DMS53 (cell line): ENCODE measurements around the gene MAF.

Experiments
- DNase-seq: peaks from one replicate; lab custom pipeline; 2025; lab: John Stamatoyannopoulos, UW

Gene MAF

DNA sequence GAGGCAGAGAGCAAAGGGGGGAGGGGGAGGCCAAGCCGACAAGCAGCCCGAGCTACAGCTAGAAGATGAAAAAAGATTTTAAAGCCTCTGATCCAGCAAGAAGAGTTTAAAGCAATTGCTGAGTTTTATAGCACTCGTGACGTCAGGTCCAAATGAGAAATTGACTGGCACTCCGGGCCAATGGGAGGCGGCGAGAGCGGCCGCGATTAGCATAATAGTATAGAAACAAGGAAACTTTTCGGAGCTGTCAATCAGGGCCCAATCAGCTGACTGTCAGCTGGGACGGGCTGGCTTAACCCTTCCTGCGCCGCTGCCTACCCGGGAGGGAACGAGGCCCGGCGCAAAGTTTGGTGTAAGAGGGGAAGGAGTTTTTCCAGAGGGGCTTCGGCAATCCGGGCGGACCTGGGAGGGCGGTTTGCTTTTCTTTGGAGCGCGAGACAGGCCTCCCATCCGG lies at the start of gene MAF:
MAF (minus strand) TSS at position 100 of the 454 bp plus-strand sequence. CDS start 835 bp downstream, outside the sequence.
- DNase-seq: peak; percentile 85

DNA sequence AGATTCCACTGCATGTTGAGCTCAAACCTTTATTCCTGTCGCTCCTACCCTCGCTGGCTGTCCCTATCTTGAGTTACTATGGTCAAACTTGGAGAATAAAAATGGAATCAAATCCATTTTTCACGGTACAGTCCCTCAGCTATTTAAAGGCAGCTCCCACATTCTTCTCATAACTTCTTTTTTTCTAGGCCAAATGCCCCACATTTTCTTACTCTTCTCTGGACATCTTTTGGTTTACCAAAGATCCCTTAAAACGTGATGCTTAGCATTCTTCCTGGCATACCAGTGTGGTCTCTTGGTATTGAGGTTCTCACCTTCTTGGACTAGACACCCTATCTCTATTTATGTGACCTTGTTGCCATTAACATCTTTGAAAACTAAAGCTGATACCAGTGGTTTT lies 48.3 kb upstream of the MAF start:
- DNase-seq: no peak

DNA sequence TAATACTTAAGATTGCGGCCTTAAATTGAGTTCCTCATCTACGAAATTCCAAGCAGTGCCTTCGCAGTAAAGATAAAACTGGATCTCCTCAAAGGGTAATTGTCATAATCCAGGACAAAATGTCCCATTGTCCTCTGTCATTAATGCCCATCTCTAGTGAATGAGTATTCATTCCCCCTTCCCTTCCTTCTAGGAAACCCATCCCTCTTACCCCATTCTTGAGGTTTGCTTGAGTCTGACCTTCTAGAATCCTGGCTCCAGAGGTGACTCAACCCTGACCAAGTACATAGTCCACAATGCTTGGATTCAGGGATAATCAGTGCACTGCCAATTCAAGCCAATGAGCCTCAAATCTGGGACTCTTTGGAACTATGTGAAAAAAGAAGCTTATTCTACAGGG lies 47.0 kb upstream of the MAF start:
- DNase-seq: no peak

DNA sequence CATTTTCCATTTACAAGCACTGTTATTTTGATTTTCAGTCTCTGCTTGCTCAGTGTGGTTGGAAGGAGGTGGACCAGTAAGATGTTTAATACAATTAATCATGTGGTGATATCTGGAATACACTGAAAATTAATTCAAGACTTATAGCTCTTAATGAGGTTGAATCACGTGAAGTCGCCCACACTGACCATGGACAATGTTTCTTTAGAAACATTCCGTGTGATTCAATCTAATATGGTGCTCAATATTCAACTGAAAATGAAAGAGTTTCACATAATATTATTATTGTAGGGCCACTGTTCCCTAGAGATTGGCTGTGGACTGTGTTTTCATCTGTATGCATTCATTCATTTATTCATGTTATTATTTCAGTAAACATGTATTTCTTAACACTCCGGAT lies 45.2 kb upstream of the MAF start:
- no peak for DNase-seq

DNA sequence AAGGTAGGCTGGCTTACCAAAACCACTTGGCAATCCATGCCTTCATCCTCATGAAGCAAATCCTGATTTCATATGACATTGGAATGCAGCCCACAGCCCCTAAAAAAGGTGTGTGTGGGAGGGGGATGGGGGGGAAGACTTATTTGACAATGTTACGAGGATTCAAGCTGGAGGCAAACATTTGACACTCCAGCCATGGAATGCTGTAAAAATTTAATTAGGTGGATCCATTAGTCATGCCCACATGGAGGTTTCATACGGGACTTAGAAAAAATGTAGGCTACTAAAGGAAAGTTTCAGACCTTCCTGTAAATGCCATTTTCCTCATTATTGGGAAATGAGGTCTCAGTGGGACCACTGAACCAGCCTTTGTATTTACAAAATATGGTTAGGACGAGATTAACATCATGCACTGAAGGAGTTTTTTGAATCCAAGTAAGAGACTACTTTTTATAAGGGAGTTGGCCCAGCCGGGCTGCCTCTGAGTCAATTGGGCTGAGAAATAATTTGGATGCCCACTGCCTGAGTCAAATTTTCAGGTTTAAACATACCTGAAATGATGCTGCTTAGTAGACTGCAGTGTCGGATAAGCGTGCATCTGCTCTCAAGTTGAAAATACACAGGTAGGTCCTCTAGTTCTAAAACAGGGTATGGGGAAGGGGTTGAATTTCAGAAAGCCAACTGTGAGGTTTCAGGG lies 44.6 kb upstream of the MAF start:
- DNase-seq: no peak

DNA sequence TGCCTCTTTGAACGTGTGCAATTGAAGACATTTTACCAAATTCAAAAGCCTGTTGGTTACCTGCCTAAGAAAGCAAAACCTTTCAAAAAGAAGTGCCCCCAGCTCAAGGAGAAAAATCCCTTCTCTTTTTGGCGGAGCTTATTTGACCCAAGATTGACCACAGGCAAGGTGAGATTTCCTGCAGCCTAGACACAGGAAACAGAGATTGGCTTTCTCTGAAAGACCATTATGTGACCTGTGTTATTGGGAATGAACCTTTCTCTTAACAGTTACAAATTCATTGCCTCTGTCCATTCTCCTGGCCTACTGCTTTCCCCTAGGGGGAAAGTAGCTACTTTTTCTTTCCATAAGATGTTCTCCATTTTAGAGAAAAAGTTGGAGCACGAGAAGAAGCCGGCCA lies 42.1 kb upstream of the MAF start:
- no peak for DNase-seq

DNA sequence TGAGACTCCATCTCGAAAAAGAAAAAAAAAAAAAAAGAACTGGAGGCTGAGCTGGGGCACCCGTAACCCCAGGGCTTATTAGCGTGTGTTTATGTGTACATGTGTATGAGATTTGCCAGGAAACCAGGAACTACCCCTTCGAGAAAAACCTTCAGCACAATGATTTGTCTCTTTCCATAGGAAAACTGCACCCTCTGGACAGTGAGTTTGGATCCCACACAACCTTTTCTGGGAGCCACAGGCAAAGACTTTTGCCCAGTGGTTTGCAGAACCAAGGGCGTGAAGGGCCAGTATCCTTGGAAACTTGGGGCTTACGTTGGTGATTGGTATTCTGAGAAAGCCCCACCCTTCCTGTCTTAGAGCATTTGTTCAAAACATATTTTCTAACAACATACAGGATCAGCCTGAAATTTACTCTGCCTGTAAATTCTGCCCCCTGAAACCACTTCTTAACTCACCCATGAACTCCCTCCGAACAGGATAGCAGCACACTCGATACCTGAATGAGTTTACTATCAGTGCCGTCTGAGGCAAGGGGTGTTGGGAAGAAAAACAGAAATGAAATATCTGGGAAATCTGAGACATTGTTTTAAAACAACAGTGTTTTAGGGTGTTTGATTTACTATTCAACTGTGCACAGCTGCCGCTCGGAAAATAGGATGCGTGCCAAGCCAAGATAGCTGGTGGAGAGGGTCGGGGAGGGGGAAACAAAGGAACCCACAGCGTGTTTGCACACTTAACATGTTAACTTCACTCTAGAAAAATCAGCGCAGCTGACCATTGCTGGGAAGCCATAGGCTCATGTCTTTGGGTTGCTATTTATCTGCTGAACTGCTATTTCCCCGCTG lies 40.2 kb upstream of the MAF start:
- no peak for DNase-seq

DNA sequence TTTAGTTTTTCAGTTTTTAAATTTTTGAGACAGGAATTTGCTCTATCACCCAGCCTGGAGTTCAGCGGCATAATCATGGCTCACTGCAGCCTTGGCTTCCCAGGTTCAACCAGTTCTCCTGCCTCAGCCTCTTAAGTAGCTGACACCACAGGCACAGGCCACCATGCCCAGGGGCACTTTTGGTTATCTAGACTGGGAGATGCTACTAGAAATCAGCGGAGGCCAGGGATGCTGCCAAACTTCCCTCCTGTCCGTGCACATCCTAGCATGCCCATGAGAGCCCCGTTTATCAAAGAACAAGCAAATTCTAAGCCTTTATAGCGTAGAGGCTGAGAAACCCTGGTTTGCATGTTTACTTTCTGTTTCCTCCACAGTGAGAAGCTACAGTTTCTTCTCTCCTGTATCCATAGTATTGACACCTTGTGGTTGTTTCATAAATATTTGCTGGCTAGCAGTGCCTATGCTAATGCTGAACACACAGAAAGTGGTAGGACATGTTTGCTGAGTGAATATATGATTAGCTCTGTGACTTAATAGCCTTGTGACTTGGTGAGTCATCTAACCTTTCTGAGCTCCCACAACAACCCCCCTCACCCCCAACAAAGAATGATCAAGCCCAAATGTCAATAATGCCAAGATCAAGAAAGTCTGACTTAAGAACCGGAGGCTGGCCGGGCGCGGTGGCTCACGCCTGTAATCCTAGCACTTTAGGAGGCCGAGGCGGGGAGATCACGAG lies 39.2 kb upstream of the MAF start:
- DNase-seq: peak; percentile 46

DNA sequence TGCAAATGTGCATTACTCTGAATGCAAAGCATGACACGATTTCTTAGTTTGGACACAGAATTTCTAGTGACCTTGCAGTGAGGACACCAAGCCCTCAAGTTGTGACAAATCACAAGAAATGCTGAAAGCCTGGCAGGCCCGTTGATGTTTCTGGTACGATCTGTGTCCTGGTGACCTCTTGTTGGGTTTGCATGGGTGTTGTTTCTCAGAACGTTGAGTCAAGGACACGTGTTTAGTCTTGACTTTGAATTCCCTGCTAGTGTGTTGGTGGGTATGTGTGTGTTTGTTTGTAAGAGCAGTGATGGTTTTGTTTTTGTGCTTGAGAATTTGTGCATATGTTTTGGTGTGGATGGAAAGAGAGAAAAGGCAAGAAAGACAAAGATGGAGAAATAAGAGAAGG lies 37.8 kb upstream of the MAF start:
- no peak for DNase-seq

DNA sequence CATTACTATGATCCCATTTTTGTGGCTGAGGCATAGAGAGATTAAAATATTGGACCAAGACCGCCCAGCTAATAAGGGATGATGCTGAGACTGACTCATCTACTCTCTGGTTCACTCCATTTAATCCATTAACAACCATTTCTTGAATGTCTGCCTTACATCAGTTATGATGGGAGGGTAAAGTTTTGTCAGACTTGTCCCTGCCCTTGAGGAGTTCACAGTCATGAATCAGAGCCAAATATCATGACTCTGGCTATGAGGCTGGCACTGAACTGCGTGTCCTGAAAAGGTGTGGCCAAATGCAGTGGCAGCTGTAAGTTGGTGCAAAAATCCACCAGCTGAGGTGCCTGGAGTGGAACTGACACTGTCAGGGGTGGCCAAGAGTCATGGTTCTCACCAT lies 35.0 kb upstream of the MAF start:
- no peak for DNase-seq

DNA sequence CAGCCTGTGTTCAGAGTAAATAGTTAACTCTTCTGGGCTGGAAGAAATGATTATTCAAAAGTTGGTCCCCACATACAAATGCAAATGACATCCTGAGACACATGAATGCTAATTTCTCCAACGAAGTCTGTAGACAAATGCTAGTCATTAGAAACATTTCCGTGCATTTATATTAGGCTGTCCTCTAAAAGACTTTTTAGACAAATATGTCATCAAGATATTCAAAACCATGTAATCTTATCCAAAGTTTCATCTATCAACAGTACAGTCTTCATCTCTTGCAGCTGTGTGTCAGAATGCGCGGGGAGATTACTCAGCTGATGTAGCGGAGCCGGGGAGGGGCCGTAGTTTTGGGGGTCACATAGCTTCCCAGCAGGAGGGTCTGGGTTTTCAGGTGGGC lies 33.8 kb upstream of the MAF start:
- no peak for DNase-seq

DNA sequence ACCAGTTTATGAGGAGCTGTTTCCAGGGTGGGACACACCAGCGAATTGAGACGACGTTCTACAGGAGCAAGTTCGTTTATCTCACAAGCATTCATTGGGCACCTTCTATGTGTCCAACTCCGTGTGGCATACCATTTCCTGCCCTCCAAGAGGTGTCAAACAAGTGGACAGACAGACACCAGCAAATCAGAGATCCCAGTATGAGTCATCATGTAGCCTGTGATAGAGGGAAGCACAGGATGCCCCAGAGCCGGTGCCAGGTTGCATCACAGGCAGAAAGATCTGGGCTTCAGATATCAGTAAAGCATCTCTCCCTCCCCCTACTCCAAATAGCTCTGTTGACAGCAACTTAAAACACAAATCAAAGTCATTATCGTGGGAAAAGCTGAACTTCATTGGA lies 31.8 kb upstream of the MAF start:
- peak; percentile 64 for DNase-seq

DNA sequence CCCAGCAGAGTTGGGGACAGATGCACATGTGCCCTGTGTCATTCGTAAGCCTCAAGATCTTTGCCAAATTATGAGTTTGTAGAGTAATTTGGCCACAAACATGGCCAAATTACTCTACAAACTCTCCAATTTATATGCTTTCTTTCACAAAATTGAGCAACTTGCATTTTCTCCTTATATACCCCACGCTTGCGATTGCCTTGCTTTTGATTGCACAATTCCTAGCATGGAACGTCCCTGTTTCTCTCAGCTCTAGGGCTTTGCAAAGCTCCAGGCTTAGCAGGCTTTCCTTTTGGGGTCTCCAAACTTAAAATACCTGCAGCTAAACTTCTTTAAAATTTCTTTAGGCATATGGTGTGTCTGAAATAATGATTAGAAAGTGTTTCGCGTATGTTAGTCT lies 28.5 kb upstream of the MAF start:
- DNase-seq: no peak

DNA sequence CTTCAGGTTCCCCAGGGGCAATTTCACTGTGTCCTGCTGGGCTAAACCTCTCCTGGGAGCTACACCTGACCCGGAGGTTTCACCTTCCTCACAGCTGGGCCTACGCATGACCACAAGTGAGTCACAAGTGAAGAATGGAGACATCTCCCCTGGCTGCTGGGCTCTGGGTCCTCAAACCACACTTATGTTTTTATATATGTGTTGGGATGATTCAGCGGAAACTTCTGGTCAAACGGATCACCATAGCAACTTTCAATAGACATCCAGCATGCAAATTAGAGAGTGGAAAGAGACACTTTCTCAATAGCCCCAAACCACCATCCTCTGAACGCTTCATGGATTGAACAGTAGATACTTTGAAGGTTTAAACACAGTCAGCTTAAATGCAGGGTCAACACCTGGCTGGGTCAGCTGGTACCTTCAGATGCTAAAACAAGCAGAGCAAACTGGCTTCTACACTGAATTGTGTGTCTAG lies 28.0 kb upstream of the MAF start:
- peak; percentile 19 for DNase-seq

DNA sequence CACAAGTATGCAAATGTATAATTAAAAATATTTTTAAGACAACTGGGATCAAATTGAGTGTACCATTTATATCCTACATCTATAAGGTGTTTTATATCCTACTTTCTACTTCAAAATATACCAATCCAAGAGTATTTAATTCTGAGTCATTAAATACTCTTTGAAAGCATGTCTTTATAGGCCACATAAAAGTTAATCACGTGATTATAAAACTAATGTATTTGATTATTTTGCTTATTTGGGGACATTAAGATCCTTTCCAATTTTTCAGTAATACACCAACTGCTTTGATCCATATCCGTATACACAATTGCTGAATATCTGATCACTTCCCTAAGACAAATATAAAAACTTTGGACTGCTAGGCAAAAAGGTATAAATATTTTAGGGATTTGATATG lies 26.6 kb upstream of the MAF start:
- DNase-seq: no peak

DNA sequence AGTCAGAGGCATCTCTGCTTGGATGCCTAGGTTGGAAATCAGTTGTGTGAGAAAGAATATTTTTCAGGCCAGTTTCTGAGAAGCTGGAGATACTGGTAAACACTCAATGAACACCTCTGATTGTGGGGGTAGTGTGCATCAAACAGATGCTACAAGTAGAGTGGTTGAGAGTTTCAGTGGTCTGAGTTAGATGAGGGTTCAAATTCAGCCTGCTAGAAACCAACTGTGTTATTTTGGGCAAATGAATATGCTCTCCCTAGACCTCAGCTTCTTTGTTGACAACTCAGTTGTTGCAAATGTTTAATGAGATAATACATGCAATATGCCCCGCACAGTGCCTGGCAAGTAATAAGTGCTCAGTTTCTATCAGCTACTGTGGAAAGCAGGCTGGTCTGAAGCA lies 25.2 kb upstream of the MAF start:
- DNase-seq: no peak

DNA sequence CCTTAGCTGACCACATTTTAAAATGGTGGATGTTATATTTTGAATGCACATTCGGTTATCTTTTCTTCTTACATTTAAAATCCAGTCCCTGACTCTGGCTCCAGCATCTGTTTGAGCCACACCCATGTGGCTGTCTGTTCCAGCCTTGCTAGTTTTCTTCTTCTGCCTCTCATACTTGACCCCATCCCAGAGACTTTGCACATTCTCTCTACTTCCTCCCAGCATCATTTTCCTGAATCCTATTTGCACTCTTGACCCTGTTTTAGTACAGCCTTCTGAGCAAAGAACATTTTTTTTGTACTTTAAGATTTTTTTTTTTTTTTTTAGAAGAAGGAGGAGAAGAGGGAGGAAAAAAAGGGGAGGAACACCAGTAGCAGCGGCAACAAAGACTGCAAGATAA lies 23.3 kb upstream of the MAF start:
- DNase-seq: no peak

DNA sequence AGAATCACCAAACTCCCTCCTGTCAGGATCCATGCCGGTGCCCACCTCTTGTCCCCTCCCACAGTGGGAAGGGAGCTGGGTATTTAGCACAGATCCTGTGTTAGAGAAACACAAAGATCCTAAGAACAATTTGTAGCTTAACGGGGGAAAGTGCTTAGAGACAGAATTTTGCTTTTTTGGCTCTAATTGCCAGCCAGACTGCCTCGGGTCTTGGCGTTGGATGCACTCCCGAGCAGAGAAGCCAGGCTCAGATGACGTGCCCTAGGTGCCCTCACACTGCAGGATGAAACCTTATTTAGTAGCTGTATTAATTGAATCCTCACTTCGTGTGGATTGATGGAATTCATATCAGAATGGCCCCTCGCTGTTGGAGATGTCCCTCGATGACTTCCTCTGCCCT lies 22.5 kb upstream of the MAF start:
- no peak for DNase-seq

DNA sequence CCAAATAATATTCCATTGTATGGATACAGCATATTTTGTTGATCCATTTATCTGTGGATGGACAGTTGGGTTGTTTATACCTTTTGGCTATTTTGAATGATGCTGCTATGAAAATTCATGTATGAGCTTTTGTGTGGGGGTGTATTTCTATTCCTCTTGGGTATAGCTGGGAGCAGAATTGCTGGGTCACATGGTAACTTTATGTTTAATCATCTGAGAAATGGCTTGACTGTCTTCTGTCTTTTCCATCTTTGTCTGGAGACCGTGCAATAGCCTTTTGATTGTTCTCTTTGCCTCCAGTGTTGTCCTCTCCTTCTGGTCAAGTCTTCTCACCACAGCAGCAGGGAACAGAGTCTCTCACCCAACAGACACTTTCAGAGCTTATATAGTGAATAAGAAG lies 20.5 kb upstream of the MAF start:
- no peak for DNase-seq

DNA sequence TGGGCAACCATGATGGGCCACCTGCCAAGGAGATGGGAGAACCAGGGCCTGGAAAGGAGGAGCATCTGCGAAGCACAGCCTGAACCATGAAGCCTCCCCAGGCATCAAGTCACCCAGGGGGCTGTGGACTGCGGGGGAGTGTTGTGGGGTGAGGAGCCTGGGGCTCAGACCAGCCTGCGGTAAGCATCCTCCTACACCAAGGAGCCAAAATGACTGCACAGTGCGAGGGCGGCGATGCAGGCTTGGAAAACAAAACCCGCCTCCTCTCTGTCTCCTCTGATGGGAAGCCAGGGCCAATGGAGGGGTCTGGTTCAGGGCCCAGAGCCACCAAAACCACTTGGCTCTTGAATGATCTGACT lies 18.1 kb upstream of the MAF start:
- no peak for DNase-seq

DNA sequence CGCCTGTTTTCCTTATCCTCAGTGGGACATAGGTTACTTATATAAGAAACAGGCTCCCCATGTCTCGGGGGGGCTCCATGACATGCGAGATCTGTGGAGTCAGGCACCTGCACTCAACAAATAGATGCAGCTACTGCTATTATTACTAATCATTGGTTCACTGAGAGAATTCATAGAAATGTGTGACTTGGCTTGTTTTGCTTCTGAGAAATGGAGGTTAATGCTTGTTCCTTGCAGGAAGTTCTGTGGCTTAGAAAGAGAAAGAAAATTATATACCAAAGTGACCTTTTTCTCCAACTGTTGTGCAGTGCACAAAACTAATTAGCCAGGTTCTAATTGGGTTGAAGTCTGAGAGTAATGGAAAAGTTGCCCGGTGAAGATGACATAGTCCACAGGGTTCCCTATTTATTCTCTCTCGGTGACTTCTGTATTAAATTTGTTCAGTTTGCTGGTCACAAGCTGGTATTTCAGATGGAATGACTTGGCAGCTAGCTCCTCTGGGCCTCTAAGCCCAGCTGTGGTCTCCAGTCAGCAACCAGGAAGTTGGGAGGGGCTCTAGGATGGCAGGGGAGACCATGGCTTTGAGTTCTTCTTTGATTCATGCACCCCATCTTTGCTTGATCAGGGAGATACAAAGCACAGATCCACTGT lies 17.6 kb upstream of the MAF start:
- no peak for DNase-seq

DNA sequence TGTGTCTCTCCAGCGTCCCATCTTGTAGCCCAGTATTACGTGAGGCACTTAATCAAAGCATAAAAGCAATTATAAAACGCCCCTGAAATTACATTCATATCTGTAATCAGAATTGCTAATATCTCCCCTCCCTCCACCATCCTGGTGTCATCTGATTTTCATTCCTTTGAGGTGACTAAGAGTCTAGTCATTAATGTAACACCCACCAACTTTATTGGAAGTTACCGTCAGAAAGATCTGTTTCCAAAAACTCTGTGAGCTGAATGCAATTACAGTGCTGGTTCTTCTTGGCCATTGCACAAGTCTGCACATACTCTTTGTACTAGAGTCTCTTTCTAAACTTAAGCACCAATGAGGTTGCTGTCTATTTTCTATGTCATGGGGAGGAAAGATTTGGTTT lies 12.5 kb upstream of the MAF start:
- DNase-seq: no peak
